Activated gamma-delta T cell treated with Interleukin-2 at 50 U/mL for 16 hours (primary cell): ENCODE data around the gene PROS1.
"Not testable (repeated sequence)": the region's sequence is repeated elsewhere in the genome, so short reads cannot be mapped to it uniquely, and the experiment has no call there.

Experiments used
- DNase-seq: peaks from one replicate; pipeline ENCODE4 v3.0.0-alpha.2; 2020

The PROS1 gene

DNA sequence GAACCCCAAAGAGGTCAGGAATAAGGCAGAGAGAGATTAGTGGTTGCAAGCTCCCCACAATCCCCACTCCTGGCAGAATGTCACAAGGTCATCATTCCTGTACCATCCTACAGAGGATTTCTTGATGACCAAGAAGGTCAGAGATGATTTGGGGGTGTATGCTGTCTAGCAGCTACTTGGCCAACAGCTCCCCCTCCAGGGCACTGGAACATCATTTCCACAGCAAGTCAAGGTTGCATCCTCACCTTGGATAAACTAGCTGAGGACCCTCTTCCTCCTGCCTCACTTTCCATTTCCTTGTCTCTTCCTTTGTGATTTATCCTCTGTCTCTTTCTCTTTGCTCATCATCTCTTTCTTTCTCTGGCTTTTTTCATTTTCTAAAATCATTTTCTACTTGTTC, 106.3 kb downstream of the PROS1 start:
- no peak for DNase-seq

- DNase-seq: no peak
These were observed 112.7 kb downstream of the PROS1 start for GRCh38 chr3:93861017-93861416.

GRCh38 chr3:93855401-93855800, 118.3 kb downstream of the PROS1 start:
- no peak for DNase-seq

DNA sequence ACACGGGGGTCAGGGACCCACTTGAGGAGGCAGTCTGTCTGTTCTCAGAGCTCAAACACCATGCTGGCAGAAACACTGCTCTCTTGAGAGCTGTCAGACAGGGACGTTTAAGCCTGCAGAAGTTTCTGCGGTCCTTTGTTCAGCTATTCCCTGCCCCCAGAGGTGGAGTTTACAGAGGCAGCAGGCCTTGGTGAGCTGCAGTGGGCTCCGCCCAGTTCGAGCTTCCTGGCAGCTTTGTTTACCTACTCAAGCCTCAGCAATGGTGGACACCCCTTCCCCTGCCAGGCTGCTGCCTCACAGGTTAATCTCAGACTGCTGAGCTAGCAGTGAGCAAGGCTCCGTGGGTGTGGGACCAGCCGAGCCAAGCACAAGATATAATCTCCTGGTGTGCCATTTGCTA, 121.5 kb downstream of the PROS1 start:
- not testable (repeated sequence) for DNase-seq

DNA sequence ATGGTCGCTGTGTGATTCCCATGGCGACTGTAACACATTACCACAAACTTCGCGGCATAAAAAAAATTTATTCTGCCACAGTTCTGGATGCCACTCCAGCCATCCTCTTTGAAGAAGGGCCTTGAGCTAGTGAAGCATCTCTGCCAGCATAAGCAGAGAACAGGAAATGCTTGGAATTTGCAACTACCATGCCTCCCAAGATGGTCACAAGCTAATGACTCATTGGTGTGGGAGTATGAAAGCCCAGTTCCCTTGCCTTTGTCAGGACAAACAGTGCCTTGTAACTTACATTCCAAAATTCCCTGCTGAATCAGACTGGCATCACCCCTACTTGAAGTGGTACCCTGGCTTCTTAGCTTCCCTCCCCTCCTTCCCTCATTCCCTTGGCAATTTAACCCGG, 129.7 kb downstream of the PROS1 start:
- DNase-seq: no peak

- DNase-seq: not testable (repeated sequence)
These were observed 134.5 kb downstream of the PROS1 start for GRCh38 chr3:93839193-93839592.
